Psoas muscle (tissue), 8 donors: Measurements from ENCODE around the gene C2orf15. TPM values are rescaled to one million over a fixed set of nuclear protein-coding genes. Genes with fewer than 3 reads are reported as not detected.

Experiments used
- ATAC-seq, 4 donors: fragments of 200-7000 bp; cut with Tn5 transposase; one replicate each; pipeline ENCODE4 v1.9.1; 2020; ENCODE audit warnings: moderate library complexity in 3 of 4, mild to moderate bottlenecking in 2 of 4
- DNase-seq, 2 donors: peaks; one replicate each; pipeline ENCODE4 v3.0.0-alpha.2; 2020
- H3K27ac ChIP-seq: fragments of 200-600 bp; one replicate; pipeline ENCODE4 v1.8.0; 2022
- H3K27me3 ChIP-seq, 3 donors: fragments of 200-600 bp in 1 of 3; one replicate each; pipeline versions ENCODE4 v1.6.1 to v1.8.0; 2013 to 2022; ENCODE audit warnings: low read length in 2 of 3, mild to moderate bottlenecking in 2 of 3, moderate library complexity in 1 of 3; ENCODE audit not compliant: insufficient read depth in 3 of 3
- H3K36me3 ChIP-seq, 2 donors: fragments of 200-600 bp in 1 of 2; one replicate each; pipeline versions ENCODE4 v1.6.1 to v1.8.0; 2013 to 2022; ENCODE audit warnings: low read depth in 1 of 2, mild to moderate bottlenecking in 1 of 2, moderate library complexity in 1 of 2; ENCODE audit not compliant: insufficient read depth in 1 of 2
- H3K4me1 ChIP-seq: fragments of 200-600 bp; one replicate; pipeline ENCODE4 v1.8.0; 2022
- H3K4me3 ChIP-seq: fragments of 200-600 bp; one replicate; pipeline ENCODE4 v1.8.0; 2022; ENCODE audit warnings: mild to moderate bottlenecking
- H3K9me3 ChIP-seq: fragments of 200-600 bp; one replicate; pipeline ENCODE4 v1.8.0; 2022
- WGBS, 3 donors: extraction: QIAGEN DNeasy Blood & Tissue Kit; methylation state at CpG; one replicate each; pipeline versions ENCODE4 v1.1.6 to v1.1.7; 2013; 5-methylcytosine and 5-hydroxymethylcytosine counted together
- intact Hi-C, 2 donors: fragments of 100-400 bp; cut with DNase I; formaldehyde crosslinking; loops; one replicate each; pipeline versions ENCODE4 v1.11.0 to v1.14.2; 2022
- long read RNA-seq, 2 donors: library from polyadenylated mRNA; unstranded; transcript quantifications; one replicate each; pipeline ENCODE4 v2.0.0, GENCODE V29; 2021
- polyA plus RNA-seq, 3 donors: library from polyadenylated mRNA; stranded (reverse); fragments of 200-250 nt; gene quantifications; one replicate each; pipeline ENCODE4 v1.2.3, GENCODE V29; 2013
- total RNA-seq, 4 donors: library from RNA; stranded (reverse); fragmentation: NEBNext Ultra II Directional in 2 of 4; extraction: Animal tissue kit (Norgen Biotek cat#: 25700) in 2 of 4; gene quantifications; one replicate each; pipeline versions ENCODE4 v1.2.1 to v1.2.4, GENCODE V29; 2021 to 2023
- TF ChIP-seq, protein P1 (sequence below): fragments of 200-600 bp; IDR thresholded peaks from one replicate; pipeline ENCODE4 v1.8.0; 2022; ENCODE audit warnings: antibody characterized with exemption
- donor health status: healthy with polysubstance abuse.
- donor health status: DM: no; HTN: no; CAD: no; lungs with moderate emphysema.
- donor health status: Bipolar disorder and iron deficiency.
- donor health status: healthy.
- donor health status: DM: yes; HTN: yes; CAD: no.
- donor health status: DM: no; HTN: no; CAD: no.
- donor health status: DM: no; HTN: no; CAD: no.
- donor health status: DM: yes; HTN: yes; CAD: no.

C2orf15 gene, protein sequence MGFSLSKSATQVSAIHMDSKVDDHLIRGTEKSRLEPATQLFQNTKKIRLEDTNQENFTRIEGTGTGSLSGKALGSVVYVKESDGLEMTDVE
- total RNA-seq (not detected), polyA plus RNA-seq (under 1 TPM in 2 of 3 donors, not detected in 1; 0.05 to 0.16 TPM)
- long read RNA-seq, donor 1 = 0 reads
- long read RNA-seq, donor 2 = 0 reads

DNA sequence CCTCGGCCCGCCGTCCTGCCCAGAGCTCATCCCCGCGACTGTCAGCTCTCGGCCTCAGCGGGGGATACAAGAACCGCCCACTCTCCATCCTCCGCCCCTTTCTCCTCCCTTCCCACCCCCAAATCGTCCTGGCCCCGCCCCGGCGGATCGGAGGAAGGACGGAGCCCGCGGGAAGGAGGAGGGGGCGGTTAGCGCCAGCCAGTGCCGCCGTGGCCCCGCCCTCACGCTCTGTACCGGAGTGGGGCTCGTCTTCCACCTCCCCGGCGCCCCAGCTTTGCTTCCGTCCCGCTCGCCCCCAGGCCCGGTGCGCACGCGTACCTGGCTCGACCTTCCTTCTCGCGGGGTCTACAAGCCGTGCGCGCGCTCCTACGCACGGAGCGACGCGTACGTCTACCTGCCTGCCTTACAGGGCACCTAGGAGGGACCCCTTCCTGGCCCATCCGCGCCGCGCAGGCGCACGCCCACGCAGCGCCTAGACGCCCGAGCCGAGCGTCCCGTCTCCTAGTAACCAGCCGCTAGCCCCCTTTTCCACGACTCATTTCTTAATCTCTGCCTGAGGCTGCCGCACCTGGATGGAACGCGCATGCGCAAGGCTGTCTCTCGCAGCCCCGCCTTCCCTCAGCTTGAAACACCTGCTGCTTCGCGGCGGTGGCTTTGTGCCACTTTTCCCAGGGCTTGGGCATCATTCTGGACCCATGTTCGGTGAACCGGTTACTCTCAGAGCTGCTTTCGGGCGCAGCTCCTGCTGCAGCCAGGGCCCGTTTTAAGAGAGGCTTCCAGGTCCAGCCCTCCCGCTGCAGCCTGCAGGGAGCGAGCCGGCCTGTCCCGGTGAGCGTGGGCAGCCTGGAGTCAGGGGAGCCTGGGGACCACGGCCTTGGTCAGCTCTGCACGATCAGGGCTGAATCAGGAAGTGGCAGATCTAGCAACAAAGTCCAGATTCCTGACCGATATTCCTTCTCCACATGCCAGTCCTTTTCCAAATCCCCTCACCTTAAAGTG lies at the start of gene C2orf15:
C2orf15 (plus strand) TSS at position 598 of the 999 bp plus-strand sequence. CDS start 8,852 bp downstream, outside the sequence.
- Histone ChIP-seq H3K27ac (peak within 1 kb of the TSS; percentile 46), H3K36me3 (no peaks in the 10 kb centered on the region), H3K4me3 (peak within 1 kb of the TSS; percentile 88), H3K27me3 (no peaks in the 10 kb centered on the region), H3K4me1 (no peaks in the 10 kb centered on the region), H3K9me3 (no peaks in the 10 kb centered on the region)
- DNase-seq (peak; percentile 93), ATAC-seq (peak; percentile 92 to 98 (median 98))
- WGBS, 3 donors = 0 to 1% (median 1%) methylated on average over 61 to 84 of the region's 84 CpGs
- TF ChIP-seq, protein P1, sequence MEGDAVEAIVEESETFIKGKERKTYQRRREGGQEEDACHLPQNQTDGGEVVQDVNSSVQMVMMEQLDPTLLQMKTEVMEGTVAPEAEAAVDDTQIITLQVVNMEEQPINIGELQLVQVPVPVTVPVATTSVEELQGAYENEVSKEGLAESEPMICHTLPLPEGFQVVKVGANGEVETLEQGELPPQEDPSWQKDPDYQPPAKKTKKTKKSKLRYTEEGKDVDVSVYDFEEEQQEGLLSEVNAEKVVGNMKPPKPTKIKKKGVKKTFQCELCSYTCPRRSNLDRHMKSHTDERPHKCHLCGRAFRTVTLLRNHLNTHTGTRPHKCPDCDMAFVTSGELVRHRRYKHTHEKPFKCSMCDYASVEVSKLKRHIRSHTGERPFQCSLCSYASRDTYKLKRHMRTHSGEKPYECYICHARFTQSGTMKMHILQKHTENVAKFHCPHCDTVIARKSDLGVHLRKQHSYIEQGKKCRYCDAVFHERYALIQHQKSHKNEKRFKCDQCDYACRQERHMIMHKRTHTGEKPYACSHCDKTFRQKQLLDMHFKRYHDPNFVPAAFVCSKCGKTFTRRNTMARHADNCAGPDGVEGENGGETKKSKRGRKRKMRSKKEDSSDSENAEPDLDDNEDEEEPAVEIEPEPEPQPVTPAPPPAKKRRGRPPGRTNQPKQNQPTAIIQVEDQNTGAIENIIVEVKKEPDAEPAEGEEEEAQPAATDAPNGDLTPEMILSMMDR = no peak
- intact Hi-C loops = no loop called here

DNA sequence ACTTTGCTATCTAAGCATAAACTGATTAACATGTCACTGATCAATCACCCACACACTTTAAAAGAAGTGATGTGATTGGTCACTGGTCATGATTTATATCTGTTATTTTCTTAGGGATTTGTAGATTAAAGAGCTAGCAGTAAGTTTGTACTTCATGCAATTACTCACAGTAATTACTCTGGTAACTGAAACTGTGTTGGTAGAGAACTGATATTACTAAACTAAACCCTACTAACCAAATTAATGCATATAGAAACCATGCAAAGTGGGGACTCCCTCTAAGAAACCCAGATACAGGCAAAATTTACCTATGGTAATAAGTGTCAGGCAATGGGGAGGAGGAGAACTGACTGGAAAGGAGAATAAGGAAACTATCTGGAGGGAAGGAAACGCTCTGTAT lies 44.8 kb upstream of the C2orf15 start:
- H3K4me3 ChIP-seq = no peak overlapping the region
- no peak overlapping the region for H3K27ac ChIP-seq
- 88 to 92% (median 89%) methylated on average over 1 of the region's 1 CpG for WGBS, 3 donors
- DNase-seq (no peak), ATAC-seq (no peak)
- TF ChIP-seq, protein P1 = no peak
- H3K36me3 ChIP-seq = no peaks in the 10 kb centered on the region
- H3K4me1 ChIP-seq = no peaks in the 10 kb centered on the region
- no peaks in the 10 kb centered on the region for H3K27me3 ChIP-seq
- intact Hi-C loops = no loop called here
- peaks cover 8% of the 10 kb centered on the region for H3K9me3 ChIP-seq

DNA sequence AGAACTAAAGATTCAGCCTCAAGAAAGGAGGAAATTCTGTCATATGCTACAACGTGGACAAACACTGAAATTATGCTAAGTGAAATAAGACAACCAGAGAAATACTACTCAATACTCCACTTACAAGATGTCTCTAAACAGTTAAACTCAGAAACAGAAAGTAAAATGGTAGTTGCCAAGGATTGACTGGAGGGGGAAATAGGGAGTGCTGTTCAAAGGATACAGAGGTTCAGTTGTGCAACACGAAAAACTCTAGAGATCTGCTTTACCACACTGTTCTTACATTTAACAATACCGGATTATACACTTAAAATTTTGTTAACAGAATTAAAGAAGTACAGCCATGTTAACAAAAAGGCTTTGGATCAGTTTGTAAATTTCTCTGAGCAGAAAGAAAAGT lies 39.8 kb upstream of the C2orf15 start:
- DNase-seq (no peak), ATAC-seq (peak in 1 of 4 donors; percentile 46)
- Histone ChIP-seq H3K27ac (no peak overlapping the region), H3K36me3 (no peaks in the 10 kb centered on the region), H3K4me1 (no peaks in the 10 kb centered on the region), H3K4me3 (no peak overlapping the region), H3K27me3 (no peaks in the 10 kb centered on the region), H3K9me3 (no peaks in the 10 kb centered on the region)
- intact Hi-C loops = no loop called here
- WGBS, 3 donors = 22 to 30% (median 28%) methylated on average over 3 of the region's 3 CpGs
- TF ChIP-seq, protein P1 = no peak

DNA sequence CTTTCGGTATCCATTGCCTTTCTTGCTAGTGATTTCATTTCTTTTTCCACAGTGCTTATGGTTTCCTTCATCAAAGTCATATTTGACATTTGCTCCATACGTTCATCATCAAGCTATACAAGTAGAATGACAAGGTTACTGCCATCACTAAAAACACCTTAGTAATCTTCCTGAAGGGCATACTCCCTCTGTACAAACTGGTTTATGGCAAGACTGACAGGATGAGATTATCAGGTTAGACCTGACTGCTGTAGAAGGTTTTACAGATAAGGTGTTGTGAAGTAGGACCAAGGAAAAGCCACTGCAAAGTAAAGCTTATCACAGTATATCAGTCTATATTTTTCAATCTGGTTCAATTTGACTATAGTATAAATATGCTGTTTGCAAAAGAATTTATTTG lies 37.5 kb upstream of the C2orf15 start:
- intact Hi-C loops = no loop called here
- ATAC-seq (no peak), DNase-seq (no peak)
- Histone ChIP-seq H3K27ac (no peak overlapping the region), H3K36me3 (no peaks in the 10 kb centered on the region), H3K27me3 (no peaks in the 10 kb centered on the region), H3K4me3 (no peak overlapping the region), H3K4me1 (no peaks in the 10 kb centered on the region), H3K9me3 (no peaks in the 10 kb centered on the region)
- 85 to 98% (median 86%) methylated on average over 2 of the region's 2 CpGs for WGBS, 3 donors
- TF ChIP-seq, protein P1 = no peak
